HG03159 (cell line): ENCODE measurements around the gene LY6G6C.

Experiments
- ATAC-seq: cut with Tn5 transposase; IDR thresholded peaks from one replicate; pipeline ENCODE4 v1.9.1; 2021; ENCODE audit warnings: mild to moderate bottlenecking, moderate library complexity; ENCODE audit not compliant: unreplicated experiment

LY6G6C gene

GRCh38 chr6:31742894-31743293 is 21.3 kb upstream of the LY6G6C start:
- no peak for ATAC-seq

DNA sequence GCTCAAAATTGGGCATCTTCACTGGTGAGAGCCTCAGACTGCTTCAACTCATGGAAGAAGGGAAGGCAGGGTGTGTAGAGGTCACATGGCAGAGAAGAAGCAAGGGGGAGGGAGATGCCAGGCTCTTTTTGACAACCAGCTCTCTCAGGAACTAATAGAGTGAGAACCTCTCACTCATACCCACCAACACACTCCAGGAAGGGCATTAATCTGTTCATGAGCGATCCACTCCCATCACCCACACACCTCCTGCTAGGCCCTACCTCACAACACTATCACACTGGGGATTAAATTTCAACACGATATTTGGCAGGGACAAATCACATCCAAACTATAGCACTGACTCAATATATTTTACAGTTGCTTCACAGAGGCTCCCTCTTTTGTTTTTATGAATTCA is 20.3 kb upstream of the LY6G6C start:
- ATAC-seq, result no peak

DNA sequence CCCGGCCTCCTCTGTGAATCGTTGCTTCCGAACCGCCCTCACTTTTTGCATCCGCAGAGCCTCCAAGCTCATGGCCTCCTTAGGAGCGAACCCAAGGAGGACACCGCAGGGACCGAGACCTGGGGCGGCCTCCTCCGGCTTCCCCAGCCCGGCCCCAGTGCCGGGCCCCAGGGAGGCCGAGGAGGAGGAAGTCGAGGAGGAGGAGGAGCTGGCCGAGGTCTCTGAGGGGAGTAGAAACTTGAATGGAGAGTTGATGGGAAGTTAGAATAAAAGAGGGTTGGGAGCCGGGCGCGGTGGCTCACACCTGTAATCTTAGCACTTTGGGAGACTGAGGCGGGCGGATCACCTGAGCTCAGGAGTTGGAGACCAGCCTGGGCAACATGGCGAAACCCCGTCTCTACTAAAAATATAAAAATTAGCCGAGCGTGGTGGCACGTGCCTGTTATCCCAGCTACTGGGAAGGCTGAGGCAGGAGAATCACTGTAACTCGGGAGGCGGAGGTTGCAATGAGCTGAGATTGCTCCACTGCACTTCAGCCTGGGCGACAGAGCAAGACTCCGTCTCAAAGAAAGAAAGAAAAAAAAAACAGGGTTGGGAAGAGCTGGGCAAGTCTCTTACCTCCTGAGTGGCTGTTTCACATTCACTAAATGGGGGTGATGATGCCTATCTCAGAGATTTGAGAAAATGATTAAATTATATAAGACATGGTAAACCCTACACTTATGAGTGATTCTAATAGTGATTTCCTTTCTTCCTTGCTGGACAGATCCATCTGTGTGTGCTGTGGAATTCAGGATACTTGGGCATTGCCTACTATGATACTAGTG is 19.1 kb upstream of the LY6G6C start:
- no peak for ATAC-seq

DNA sequence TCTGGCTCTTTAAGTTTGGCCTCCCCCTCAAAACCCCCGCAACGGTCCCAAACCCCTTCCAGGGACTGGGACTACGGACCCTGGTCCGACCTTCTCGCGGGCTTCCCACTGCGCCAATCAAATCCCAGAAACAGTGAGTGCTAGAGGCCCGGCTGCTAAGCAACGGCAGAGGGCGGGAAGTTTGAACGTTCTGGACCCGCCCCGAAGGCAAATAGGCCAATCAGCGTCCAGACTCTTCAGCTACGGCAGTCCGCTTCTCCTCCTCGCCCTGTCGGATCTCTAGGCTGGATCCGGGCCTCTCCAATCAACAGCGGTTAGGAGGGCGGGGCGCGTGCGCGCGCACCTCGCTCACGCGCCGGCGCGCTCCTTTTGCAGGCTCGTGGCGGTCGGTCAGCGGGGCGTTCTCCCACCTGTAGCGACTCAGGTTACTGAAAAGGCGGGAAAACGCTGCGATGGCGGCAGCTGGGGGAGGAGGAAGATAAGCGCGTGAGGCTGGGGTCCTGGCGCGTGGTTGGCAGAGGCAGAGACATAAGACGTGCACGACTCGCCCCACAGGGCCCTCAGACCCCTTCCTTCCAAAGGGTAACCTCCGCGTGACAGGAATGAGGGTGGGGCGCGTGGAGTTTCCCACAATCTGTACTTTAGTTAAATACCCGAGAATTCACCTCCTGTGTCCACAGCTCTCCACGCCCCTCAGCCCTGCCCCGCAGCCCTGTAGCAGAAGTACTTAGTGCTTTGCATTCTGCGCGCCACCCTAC is 18.3 kb upstream of the LY6G6C start, which contains the start of gene MSH5:
Gene MSH5, plus strand, starts transcription at position 367 of the 758 bp plus-strand sequence. CDS start 462 bp downstream, outside the sequence.
- peak; percentile 60 for ATAC-seq

DNA sequence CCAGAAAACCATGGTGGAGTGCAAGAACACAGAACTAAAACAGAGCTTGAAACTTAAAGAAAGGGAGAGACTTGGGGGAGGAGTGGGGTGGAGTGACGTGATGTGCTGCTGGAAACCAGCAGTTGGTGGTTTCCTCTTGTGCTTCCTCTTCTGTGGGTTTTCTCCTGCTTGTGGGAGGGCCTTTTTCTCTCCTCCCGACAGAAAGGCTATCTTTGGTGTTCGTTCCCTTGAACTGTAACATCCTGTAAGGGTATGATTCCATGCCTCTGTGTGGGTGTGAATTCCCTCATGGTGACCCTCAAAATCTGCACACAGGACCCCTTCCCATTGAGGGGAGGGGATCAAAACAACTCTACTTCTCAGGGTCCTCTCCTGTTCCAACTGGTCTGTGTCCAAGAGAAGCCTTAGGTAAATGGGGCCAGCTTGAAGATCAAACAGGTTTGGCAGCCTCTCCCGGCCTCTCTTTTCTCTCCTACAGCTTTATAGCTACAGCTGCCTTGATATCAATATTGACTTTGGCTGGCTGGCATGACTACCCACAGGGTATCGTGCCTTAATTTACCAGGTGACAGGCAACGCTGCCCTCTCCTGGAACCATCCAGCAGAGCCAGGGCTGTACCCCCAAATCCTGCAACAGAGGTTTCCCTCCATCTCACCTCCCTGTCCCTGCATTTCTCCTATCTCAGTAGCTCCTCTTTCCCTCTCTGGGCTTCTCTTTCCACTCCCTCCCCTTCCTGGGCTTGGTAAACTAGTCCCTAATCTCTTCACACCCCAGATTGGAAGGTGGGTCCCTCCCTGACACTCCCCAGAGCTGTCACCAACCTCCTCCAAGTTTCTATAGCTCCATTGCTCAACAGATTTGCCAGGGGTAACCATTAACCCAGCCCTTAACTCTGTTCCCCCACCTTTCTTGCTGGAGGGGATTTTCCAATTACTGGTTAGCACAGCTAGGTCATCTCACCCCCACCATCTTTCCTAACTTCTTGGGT is 16.7 kb upstream of the LY6G6C start:
- peak; percentile 23 for ATAC-seq

- ATAC-seq, result no peak
Observed at GRCh38 chr6:31737315-31737990, 15.9 kb upstream of the LY6G6C start.

DNA sequence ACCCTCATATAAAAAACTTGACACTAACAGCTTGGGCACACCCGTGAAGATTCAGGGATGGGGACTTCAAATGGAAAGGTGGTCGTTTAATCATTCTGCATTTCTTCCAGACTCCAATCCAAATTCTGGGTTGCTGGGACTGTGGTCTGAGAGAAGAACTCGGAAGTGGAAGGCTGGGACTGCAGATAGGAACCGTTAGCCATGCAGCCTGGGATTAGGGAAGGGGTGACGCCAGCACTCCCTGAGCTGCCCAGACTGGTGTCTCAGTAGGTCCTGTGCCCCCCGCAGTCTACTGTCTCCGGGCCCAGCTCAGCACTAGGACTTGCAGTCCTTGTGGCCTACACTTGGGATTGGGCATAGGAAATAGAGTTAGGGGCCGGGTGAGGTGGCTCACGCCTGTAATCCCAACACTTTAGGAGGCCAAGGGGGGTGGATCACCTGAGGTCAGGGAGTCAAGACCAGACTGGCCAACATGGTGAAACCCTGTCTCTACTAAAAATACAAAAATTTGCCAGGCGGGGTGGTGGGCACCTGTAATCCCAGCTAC is 15.3 kb upstream of the LY6G6C start:
- ATAC-seq, result no peak

DNA sequence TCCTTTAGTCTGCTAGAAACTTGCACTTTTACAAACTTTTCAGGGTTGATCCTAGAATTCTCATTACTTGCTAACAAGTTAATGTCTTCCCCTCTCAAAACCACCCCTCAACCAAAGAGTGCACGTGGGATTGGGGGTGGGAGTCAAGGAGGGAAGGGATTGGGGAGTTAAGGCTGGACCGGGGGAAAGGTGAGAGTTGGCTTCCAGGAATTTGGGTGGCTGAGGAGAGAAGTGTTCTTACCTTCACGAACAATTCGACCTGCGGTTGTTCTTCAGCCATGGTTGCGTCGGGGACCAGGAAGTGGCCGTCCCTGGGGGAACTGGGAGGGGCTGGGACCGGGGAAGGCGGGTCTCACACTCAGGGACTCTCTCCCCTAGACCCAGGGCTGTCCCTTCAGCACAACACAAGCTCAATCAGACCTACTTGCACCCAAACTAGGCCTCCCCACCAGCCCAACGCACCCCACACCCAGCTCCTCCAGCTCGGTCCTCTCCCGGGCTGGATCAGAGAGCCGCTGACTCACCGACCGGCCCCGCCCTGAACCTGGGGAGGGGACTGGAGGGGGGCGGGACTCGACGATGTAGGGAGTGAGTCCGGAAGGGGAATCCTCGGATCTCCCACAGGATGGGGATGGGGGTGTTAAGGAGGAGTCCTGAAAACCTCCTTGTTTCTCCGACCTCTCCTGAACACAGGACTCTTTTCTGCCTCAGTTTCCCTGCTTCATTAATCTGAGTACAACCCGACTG is 14.6 kb upstream of the LY6G6C start, which contains the start of gene CLIC1:
Gene CLIC1, minus strand, starts transcription at position 510 of the 747 bp plus-strand sequence. Its CDS starts 230 bp downstream, at position 280.
- ATAC-seq, result no peak

DNA sequence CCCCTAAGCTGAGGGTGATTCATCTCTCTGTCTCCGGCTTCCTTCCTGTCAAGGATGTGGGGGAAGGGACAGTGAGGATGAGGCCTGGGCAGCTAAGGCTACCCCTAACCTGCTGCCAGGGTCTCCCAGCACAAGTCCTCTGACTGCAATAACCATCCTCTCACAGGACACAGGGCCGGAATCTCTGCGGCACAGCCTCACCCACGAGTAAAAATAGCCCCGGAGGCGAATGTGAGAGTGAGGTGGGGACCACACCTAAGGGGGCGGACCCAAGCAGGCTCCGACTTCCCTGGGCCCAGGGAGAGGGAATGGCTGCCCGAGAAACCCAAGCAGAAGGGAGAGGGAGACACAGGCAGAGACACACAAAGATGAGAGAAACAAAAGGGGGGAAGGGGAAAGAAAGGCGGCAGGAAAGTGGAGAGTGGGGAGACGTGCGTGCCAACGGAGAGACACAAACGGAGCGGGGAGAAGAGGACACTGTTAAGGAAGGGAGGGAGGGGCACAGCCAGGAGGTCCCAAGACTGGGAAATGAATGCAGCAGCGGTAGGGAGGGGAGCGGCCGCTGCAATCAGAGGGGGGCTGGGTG is 13.4 kb upstream of the LY6G6C start:
- ATAC-seq, result no peak

- no peak for ATAC-seq
Observed at GRCh38 chr6:31734247-31734820, 12.8 kb upstream of the LY6G6C start.

- no peak for ATAC-seq
Observed at GRCh38 chr6:31733734-31734133, 12.2 kb upstream of the LY6G6C start.

GRCh38 chr6:31732029-31732428 is 10.5 kb upstream of the LY6G6C start:
- ATAC-seq, result no peak

- no peak for ATAC-seq
Observed at GRCh38 chr6:31730631-31731086, 9.1 kb upstream of the LY6G6C start.

DNA sequence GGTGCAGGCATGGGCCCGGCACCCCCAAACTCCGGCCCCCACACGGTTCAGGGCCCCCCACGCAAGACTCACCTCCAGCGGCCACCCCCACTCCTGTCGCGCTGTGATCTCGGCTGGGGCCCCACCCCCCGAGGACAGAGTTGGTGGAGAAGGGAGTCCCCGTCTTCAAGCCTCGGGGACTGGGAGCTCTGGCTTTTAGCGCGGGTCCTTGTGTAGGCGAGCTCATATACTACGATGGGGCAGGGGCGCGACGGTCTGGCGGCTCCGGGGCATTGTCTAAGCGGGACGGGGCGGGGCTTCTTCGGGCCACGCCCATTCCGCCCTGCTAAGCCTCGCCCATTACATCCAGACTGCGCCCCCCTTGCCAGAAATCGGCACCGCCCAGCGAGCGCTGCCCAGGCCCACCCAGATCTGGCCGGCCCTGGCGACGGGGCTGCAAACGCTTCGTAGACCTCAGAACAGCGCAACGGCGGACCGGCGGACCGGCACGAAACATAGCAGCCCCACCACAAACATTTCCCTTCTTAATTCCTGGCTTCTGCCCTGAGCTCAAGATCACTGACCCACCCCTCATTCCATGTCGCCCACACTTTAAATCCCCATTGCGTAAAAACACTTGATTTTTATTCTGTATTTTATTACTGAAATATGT is 8.6 kb upstream of the LY6G6C start:
- peak; percentile 30 for ATAC-seq

- ATAC-seq, result peak; percentile 41
Observed at GRCh38 chr6:31729515-31729978, 8.0 kb upstream of the LY6G6C start.

DNA sequence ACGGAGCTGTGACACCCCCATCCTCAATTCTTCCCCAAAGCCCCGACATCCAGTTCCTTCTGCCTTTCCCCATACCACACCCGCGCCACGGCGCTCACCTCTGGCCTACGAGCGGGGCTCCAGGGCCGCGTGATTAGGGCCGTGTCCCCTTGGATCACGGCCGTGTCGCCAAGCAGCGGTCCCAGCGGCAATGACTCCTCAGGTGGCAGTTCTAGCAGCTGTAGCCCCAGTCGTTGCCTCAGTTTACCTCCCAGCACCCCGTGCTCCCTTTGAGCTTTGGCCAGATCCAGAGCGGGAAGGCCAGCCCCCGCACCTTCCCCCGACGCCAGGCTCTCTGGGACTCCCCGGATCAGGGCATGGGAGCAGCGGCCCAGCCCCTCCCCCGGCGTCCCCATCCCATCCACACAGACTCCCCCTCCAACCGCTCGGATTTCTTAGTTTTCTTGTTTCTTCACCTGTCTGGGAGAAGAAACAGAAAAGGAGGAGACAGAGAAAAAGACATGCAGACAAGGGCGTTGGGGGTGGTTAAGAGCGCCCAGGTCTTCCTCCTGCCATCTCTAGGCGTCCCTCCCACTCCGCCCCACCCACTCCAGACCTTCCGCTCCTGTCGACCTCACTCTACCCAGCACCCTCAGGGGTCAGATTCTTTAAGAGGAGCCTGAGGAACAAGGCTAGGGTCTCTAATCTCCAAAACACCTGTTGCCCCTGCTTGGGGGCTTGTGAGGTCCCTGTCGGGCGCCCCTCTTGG is 7.4 kb upstream of the LY6G6C start, which contains the start of gene DDAH2:
Gene DDAH2, minus strand, starts transcription at position 533 of the 748 bp plus-strand sequence. Its CDS starts 138 bp downstream, at position 395.
- no peak for ATAC-seq
